Measurements from ENCODE around the gene TLX3.

GRCh38 chr5:171337210-171337569, 28.1 kb downstream of the TLX3 start:
- TF ChIP-seq CTCF (conservative IDR thresholded peaks at IDR 0.05; ENCODE audit: low read depth, low read length): no peak
- TF ChIP-seq USF2 (IDR thresholded peaks at IDR 0.05; ENCODE audit: low read depth, low read length): no peak
- no peak for TF ChIP-seq SMC3 (IDR thresholded peaks at IDR 0.05; ENCODE audit: low read depth, low read length)
- TF ChIP-seq POLR2A (IDR thresholded peaks at IDR 0.05; ENCODE audit: low read depth, low read length): no peak
- no peak for TF ChIP-seq CHD1 (IDR thresholded peaks at IDR 0.05; ENCODE audit: low read depth, low read length)
- no peak for TF ChIP-seq FOS (IDR thresholded peaks at IDR 0.05; ENCODE audit: low read depth, low read length)
- no peak for TF ChIP-seq MAZ (IDR thresholded peaks at IDR 0.05; ENCODE audit: borderline replicate concordance, low read depth, low read length)
- no peak for TF ChIP-seq RAD21 (IDR thresholded peaks at IDR 0.05; ENCODE audit: low read length)
- no peak for TF ChIP-seq MAFK (IDR thresholded peaks at IDR 0.05; ENCODE audit: low read depth, low read length)
